Progenitor cell of endocrine pancreas (in vitro differentiated cells): ENCODE results near the gene MPC1L. TPM values are rescaled to one million over a fixed set of nuclear protein-coding genes. Genes with fewer than 3 reads are reported as not detected.

ENCODE experiments used
- DNase-seq: peaks from one replicate; pipeline ENCODE4 v3.0.0; 2021; ENCODE audit warnings: low spot score; ENCODE audit not compliant: unreplicated experiment
- H3K27ac Mint-ChIP-seq: 2 replicates; pipeline ENCODE4 v1.8.0; 2021; ENCODE audit warnings: mild to moderate bottlenecking, moderate library complexity, mixed read lengths
- H3K27me3 Mint-ChIP-seq: 2 replicates; pipeline ENCODE4 v1.8.0; 2021; ENCODE audit warnings: mixed read lengths
- H3K36me3 Mint-ChIP-seq: 2 replicates; pipeline ENCODE4 v1.8.0; 2022; ENCODE audit warnings: mixed read lengths; ENCODE audit not compliant: insufficient read depth
- H3K4me1 Mint-ChIP-seq: 2 replicates; pipeline ENCODE4 v1.8.0; 2021; ENCODE audit warnings: low read depth, mixed read lengths
- H3K4me3 Mint-ChIP-seq: 2 replicates; pipeline ENCODE4 v1.8.0; 2021; ENCODE audit warnings: low read depth, mild to moderate bottlenecking, moderate library complexity, mixed read lengths
- H3K9me3 Mint-ChIP-seq: 2 replicates; pipeline ENCODE4 v1.8.0; 2021; ENCODE audit warnings: low read depth, mixed read lengths
- total RNA-seq: library from RNA; stranded (reverse); gene quantifications from 2 replicates; pipeline ENCODE4 v1.2.1, GENCODE V29; 2021
- TF ChIP-seq, protein P1 (sequence below): fragments of 200-600 bp; sonication (generic); IDR thresholded peaks from one replicate; pipeline ENCODE4 v1.5.0; 2021; ENCODE audit warnings: antibody characterized with exemption, mild to moderate bottlenecking; ENCODE audit not compliant: unreplicated experiment

MPC1L gene
- total RNA-seq, 1 donor from 2014 or later = not detected

DNA sequence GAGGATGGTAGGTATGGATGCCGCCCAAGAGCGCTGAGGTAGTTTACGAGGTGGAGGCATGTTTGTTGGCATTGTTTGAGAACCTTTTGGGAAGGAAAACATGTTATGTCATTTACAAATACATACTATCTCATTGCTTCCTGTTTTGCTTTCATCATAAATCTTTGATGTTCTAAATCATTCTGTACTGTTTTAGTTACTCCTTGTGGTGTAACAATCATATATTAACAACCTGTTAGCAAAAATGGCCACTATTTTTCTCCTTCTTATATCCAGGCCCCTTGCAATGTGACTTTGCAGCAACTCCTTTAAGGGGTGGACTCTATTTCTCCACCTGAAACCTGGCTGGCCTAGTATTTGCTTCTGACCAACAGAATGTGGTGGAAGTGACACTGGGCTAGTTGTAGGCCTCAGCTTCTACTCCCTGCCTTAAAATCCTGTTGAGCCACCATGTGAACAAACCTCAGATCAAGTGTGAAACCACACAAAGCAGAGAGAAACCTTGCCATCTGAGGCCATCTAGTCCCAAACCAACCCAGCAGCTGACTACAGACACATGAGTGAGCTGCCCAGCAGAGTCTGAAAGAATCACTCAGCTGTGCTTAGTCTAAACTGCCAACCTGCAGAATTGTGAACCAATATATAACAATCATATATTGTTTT lies 40.0 kb downstream of the MPC1L start:
- Mint-ChIP-seq H3K9me3 (peaks cover 4% of the 10 kb centered on the region), H3K27me3 (no peaks in the 10 kb centered on the region), H3K4me1 (no peaks in the 10 kb centered on the region), H3K4me3 (no peak overlapping the region), H3K27ac (no peak overlapping the region), H3K36me3 (peaks cover 13% of the 10 kb centered on the region)
- no peak for DNase-seq
- TF ChIP-seq, protein P1, sequence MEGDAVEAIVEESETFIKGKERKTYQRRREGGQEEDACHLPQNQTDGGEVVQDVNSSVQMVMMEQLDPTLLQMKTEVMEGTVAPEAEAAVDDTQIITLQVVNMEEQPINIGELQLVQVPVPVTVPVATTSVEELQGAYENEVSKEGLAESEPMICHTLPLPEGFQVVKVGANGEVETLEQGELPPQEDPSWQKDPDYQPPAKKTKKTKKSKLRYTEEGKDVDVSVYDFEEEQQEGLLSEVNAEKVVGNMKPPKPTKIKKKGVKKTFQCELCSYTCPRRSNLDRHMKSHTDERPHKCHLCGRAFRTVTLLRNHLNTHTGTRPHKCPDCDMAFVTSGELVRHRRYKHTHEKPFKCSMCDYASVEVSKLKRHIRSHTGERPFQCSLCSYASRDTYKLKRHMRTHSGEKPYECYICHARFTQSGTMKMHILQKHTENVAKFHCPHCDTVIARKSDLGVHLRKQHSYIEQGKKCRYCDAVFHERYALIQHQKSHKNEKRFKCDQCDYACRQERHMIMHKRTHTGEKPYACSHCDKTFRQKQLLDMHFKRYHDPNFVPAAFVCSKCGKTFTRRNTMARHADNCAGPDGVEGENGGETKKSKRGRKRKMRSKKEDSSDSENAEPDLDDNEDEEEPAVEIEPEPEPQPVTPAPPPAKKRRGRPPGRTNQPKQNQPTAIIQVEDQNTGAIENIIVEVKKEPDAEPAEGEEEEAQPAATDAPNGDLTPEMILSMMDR = no peak

GRCh38 chrX:40663880-40664630 lies 40.8 kb downstream of the MPC1L start:
- H3K9me3 Mint-ChIP-seq = peaks cover 4% of the 10 kb centered on the region
- H3K36me3 Mint-ChIP-seq = peaks cover 13% of the 10 kb centered on the region
- no peak overlapping the region for H3K27ac Mint-ChIP-seq

DNA sequence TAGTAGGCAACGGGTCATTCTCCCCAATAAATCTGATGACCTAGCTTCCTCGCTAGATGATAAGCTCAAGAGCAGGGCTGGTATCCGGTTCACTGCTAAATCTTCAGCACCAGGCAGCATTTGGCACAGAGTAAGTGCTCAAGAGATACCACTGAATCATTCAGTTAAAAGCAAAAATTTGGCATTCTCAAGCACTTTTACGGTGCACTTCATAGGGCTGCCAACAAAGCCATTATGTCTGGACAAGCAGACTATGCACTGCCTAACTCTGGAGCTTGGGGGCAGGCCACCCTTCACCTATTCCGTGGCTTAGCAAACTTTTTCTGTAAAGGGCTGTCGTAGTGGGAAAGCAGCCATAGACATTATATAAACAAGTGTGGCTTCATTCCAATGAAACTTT lies 47.9 kb downstream of the MPC1L start:
- Mint-ChIP-seq H3K36me3 (peaks cover 15% of the 10 kb centered on the region), H3K27me3 (no peaks in the 10 kb centered on the region), H3K27ac (no peak overlapping the region), H3K4me1 (peaks cover 2% of the 10 kb centered on the region), H3K9me3 (peaks cover 11% of the 10 kb centered on the region), H3K4me3 (no peak overlapping the region)
- no peak for DNase-seq
- TF ChIP-seq, protein P1 = no peak

More at GRCh38 chrX:40663880-40664630, 40.8 kb downstream of the MPC1L start:
- Mint-ChIP-seq H3K4me1 (no peaks in the 10 kb centered on the region), H3K27me3 (no peaks in the 10 kb centered on the region), H3K4me3 (no peak overlapping the region)
- TF ChIP-seq, protein P1 = peak; percentile 36
- DNase-seq = no peak

Other genes with a start within 250 kb of the MPC1L start
- gene ATP6AP2, start 42.5 kb upstream of the MPC1L start, total RNA-seq = 79.8 and 82.5 TPM in 2 replicates
- 7.3 and 7.9 TPM in 2 replicates for gene CXorf38, start 24.1 kb downstream of the MPC1L start, total RNA-seq
- 58.2 and 61.8 TPM in 2 replicates for gene MED14, start 112.1 kb downstream of the MPC1L start, total RNA-seq